HG03097 (cell line): ENCODE results near the gene FMR1NB.

ENCODE experiments used
- ATAC-seq: cut with Tn5 transposase; IDR thresholded peaks from one replicate; pipeline ENCODE4 v1.9.1; 2021; ENCODE audit not compliant: unreplicated experiment, low FRiP score

Gene FMR1NB

GRCh38 chrX:148069759-148070503 lies 88.8 kb downstream of the FMR1NB start:
- peak; percentile 85 for ATAC-seq

- no peak for ATAC-seq
These were observed 89.4 kb downstream of the FMR1NB start for GRCh38 chrX:148070504-148070877.
